Transverse colon (tissue), 4 donors: ENCODE data around the gene CCM2. TPM values are rescaled to one million over a fixed set of nuclear protein-coding genes. Genes with fewer than 3 reads are reported as not detected.
A peak's percentile ranks its signal among the peaks of the same experiment; 100 is the strongest.

Experiments used
- DNase-seq: peaks from one replicate; pipeline ENCODE4 v3.0.0-alpha.2; 2019
- H3K27ac ChIP-seq, 4 donors: fragments of 200-600 bp; sonication (generic); 2 replicates each; pipeline ENCODE4 v1.5.1; 2016 to 2018; ENCODE audit warnings: inconsistent platforms in 4 of 4
- H3K27me3 ChIP-seq: fragments of 200-600 bp; sonication (generic); 2 replicates; pipeline ENCODE4 v1.5.1; 2017; ENCODE audit warnings: inconsistent platforms
- H3K36me3 ChIP-seq, 4 donors: fragments of 200-600 bp; sonication (generic); 2 replicates each; pipeline ENCODE4 v1.5.1; 2017 to 2019; ENCODE audit warnings: inconsistent platforms in 4 of 4
- H3K4me1 ChIP-seq, 4 donors: fragments of 200-600 bp; sonication (generic); 2 replicates each; pipeline ENCODE4 v1.5.1; 2017 to 2020; ENCODE audit warnings: inconsistent platforms in 4 of 4
- H3K4me3 ChIP-seq, 4 donors: fragments of 200-600 bp; sonication (generic); 1 replicate in 1 of 4; 2 replicates in 3 of 4; pipeline versions ENCODE4 v1.5.1 to v1.6.1; 2017 to 2019; ENCODE audit warnings: inconsistent platforms in 4 of 4
- H3K9me3 ChIP-seq, 2 donors: fragments of 200-600 bp; sonication (generic); 2 replicates each; pipeline ENCODE4 v1.5.1; 2017 to 2019; ENCODE audit warnings: inconsistent platforms in 2 of 2
- EP300 ChIP-seq: sonication (generic); formaldehyde crosslinking; IDR thresholded peaks from one replicate; pipeline ENCODE4 v1.6.1; 2017; ENCODE audit warnings: antibody characterized with exemption, low read depth
- POLR2A ChIP-seq: fragments of 450-650 bp; IDR thresholded peaks from one replicate; pipeline ENCODE4 v1.6.1; 2016; ENCODE audit warnings: antibody characterized with exemption, mild to moderate bottlenecking, moderate library complexity
- POLR2AphosphoS5 ChIP-seq, 3 donors: sonication (generic); formaldehyde crosslinking; IDR thresholded peaks; one replicate each; pipeline ENCODE4 v1.6.1; 2016; ENCODE audit warnings: antibody characterized with exemption in 3 of 3
- WGBS, 2 donors: methylation state at CpG; one replicate each; pipeline ENCODE4 v1.1.5; 2018; ENCODE audit warnings: low coverage in 1 of 2; 5-methylcytosine and 5-hydroxymethylcytosine counted together
- in situ Hi-C, 4 donors: fragments of 200-750 bp; cut with MboI; loops; one replicate each; pipeline versions ENCODE4 v1.15.0 to v1.15.1; 2017; ENCODE audit warnings: low sequenced_read_pairs in 3 of 4, low pct_ligation_motif_present in 1 of 4, low pct_unique_long_range_greater_than_20kb in 1 of 4
- intact Hi-C: fragments of 100-400 bp; cut with DNase I; formaldehyde crosslinking; loops from one replicate; pipeline ENCODE4 v1.15.1; 2023; ENCODE audit warnings: low total_unique reads
- total RNA-seq, 4 donors: library from RNA; depleted of rRNA; stranded (reverse); fragments of >200 nt; gene quantifications; one replicate each; pipeline ENCODE4 v1.1.0, GENCODE V29; 2016
- TF ChIP-seq, protein P1 (sequence below), 5 experiments: fragments of 200-600 bp in 3 of 5; fragments of 450-650 bp in 2 of 5; sonication (generic) in 3 of 5; IDR thresholded peaks; 1 replicate in 2 of 5; 2 replicates in 3 of 5; pipeline ENCODE4 v1.5.1; 2016 to 2017; ENCODE audit warnings: antibody characterized with exemption in 5 of 5, inconsistent platforms in 3 of 5, mild to moderate bottlenecking in 2 of 5, moderate library complexity in 1 of 5

The CCM2 gene
- total RNA-seq, 4 donors from 2014 or later: 40.4 to 76.4 (median 47.8) TPM

DNA sequence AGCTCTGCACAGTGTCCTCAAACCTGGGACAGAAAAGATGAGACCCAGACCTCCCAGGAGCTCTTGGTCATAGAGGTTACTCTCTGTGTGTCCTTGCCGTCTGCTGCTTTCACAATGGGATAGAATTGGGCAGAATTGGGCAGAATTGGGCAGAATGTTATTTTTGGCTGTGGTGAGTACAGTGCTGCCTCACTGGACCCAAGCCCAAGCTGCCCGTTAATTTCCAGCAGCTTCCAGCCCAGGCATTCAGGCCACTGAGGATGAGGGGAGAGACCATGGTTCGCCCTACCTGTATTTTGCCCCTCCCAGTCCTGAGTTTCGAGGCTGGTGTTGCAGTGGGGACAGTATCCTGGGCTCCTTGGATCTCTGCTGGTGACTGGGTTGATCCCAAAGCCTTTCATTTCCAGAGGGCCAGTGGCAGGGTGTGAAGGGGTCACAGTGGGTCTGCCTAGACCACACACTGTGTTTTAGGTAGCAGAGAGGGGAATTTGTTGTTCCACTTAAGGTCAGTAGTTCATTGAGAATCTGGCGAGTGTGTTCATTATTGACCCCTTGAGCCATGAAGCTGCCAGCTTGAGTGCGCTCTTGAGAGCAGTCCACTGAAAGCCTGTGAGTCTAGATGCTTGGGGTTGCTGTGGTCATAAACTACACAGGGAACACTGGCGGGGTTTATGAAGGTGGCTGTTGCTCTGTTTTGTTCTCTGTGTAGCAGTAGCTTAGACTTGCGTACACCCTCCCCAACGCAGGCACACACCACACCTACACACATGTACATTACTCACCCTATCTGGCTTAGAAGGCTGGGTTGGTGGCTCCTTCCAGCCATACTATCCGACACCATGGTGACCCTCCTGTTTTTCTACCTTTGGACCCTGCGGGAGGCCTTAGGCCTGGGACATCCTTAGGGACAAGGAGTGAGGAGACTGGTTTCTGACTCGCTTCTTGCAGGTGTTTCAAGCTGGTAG lies 65.3 kb downstream of the CCM2 start:
- no peak for TF ChIP-seq POLR2A
- TF ChIP-seq POLR2AphosphoS5 (IDR thresholded peaks at IDR 0.05): no peak
- TF ChIP-seq EP300: no peak
- TF ChIP-seq, protein P1, sequence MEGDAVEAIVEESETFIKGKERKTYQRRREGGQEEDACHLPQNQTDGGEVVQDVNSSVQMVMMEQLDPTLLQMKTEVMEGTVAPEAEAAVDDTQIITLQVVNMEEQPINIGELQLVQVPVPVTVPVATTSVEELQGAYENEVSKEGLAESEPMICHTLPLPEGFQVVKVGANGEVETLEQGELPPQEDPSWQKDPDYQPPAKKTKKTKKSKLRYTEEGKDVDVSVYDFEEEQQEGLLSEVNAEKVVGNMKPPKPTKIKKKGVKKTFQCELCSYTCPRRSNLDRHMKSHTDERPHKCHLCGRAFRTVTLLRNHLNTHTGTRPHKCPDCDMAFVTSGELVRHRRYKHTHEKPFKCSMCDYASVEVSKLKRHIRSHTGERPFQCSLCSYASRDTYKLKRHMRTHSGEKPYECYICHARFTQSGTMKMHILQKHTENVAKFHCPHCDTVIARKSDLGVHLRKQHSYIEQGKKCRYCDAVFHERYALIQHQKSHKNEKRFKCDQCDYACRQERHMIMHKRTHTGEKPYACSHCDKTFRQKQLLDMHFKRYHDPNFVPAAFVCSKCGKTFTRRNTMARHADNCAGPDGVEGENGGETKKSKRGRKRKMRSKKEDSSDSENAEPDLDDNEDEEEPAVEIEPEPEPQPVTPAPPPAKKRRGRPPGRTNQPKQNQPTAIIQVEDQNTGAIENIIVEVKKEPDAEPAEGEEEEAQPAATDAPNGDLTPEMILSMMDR (IDR thresholded peaks at IDR 0.05): no peak
- no peak overlapping the region for H3K27ac ChIP-seq
- intact Hi-C loops: no loop called here
- H3K4me3 ChIP-seq: no peak overlapping the region
- no peaks in the 10 kb centered on the region for H3K9me3 ChIP-seq
- H3K36me3 ChIP-seq: peaks cover 0 to 26% (median 4%) of the 10 kb centered on the region in 4 donors
- peaks cover 0 to 3% (median 0%) of the 10 kb centered on the region in 4 donors for H3K4me1 ChIP-seq
- 86 to 92% methylated on average over 1 to 10 of the region's 12 CpGs for WGBS, 2 donors
- DNase-seq: no peak
- H3K27me3 ChIP-seq: no peaks in the 10 kb centered on the region
- in situ Hi-C loops: no loop called here

DNA sequence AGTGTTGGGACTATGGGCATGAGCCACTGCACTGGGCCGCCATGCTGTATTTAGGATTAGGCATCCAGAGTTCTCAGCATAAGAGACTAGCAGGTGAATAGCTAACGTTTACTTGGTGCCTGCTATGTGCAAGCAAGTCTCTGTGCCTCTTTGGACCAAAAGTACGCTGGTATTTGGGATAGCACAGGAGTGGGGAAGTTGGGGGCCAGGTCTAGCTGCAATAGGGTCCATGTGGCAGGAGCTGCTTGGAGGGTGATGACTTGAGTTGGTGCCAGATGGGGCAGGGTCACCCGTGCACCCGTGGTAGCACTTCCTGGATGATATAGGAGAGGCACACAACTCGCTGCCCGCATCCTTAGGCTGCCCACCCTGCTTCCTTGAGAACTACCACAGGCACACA lies 66.4 kb downstream of the CCM2 start:
- WGBS, 2 donors: 82 to 88% methylated on average over 4 to 7 of the region's 7 CpGs
- DNase-seq: no peak
- TF ChIP-seq EP300 (no peak), POLR2AphosphoS5 (IDR thresholded peaks at IDR 0.05) (no peak), POLR2A (no peak)
- TF ChIP-seq, protein P1 (IDR thresholded peaks at IDR 0.05): no peak
- no peaks in the 10 kb centered on the region for H3K9me3 ChIP-seq
- intact Hi-C loops (no loop called here), in situ Hi-C loops (no loop called here)
- H3K4me3 ChIP-seq: no peak overlapping the region
- H3K36me3 ChIP-seq: peaks cover 0 to 27% (median 4%) of the 10 kb centered on the region in 4 donors
- peaks cover 0 to 3% (median 0%) of the 10 kb centered on the region in 4 donors for H3K4me1 ChIP-seq
- no peaks in the 10 kb centered on the region for H3K27me3 ChIP-seq
- H3K27ac ChIP-seq: no peak overlapping the region

DNA sequence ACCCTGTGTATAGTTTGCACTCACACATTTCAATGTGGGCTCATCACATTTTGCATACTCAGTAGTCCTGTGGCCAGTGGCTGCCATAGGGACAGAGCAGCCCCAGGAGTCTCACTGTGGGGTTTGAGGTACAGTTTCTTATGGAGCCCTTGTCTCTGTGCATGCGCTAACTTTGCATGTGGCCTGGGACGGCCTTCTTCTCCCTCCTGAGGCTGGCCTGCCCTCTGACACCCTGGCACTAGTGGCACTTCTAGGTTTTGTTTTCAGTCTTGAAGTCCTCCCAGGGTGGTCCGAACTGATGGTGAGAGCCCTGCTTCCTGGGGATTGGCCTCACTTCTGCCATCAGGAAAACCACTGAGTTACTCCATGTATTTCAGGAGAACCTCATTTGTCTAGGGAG lies 67.6 kb downstream of the CCM2 start:
- H3K27ac ChIP-seq: no peak overlapping the region
- 96% methylated on average over 3 of the region's 3 CpGs; no CpG with 5 or more reads in 1 of the 2 donors for WGBS, 2 donors
- no peak for DNase-seq
- intact Hi-C loops: no loop called here
- H3K27me3 ChIP-seq: no peaks in the 10 kb centered on the region
- H3K4me1 ChIP-seq: peaks cover 0 to 3% (median 0%) of the 10 kb centered on the region in 4 donors
- H3K4me3 ChIP-seq: no peak overlapping the region
- TF ChIP-seq POLR2AphosphoS5 (IDR thresholded peaks at IDR 0.05) (no peak), EP300 (no peak), POLR2A (no peak)
- TF ChIP-seq, protein P1 (IDR thresholded peaks at IDR 0.05): no peak
- in situ Hi-C loops: no loop called here
- no peaks in the 10 kb centered on the region for H3K9me3 ChIP-seq
- peaks cover 0 to 30% (median 4%) of the 10 kb centered on the region in 4 donors for H3K36me3 ChIP-seq

DNA sequence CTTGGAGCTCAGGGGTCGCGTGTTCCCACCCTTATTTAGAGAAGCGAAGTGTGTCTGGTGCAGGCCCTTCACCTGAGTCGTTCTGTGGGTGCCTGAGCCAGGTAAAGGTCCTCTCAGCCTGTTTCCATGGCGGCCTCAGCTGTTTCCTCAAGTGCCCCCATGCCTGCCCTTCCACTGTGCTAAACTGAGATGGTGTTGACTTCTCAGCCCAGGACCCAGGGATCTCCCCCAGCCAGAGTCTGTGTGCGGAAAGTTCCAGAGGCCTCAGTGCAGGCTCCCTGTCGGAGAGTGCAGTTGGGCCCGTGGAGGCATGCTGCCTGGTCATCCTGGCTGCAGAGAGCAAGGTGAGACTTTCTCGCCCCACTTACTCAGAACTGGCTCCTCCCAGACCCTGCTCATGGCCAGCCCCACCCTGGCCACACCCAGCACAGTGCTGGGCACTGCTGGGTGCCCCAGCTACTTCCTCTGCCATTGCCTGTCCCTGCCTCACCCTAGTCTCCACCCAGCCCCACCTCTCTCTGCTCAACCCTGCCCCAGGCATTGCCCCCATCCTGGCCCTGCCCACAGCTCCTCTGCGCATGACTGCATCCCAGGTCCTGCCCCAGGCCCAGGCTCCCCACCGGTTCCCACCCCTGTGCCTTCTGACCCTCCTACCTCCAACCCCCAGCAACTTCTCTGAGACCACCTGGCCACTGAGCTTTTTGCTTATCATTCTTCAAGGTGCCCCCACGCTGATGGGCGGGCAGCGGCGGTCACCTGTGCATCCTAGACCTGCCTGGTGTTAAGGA lies 68.4 kb downstream of the CCM2 start:
- Histone ChIP-seq H3K36me3 (peaks cover 0 to 30% (median 4%) of the 10 kb centered on the region in 4 donors), H3K4me3 (no peak overlapping the region), H3K4me1 (peaks cover 0 to 3% (median 0%) of the 10 kb centered on the region in 4 donors), H3K9me3 (no peaks in the 10 kb centered on the region), H3K27me3 (no peaks in the 10 kb centered on the region), H3K27ac (no peak overlapping the region)
- WGBS, 2 donors: 91 to 96% methylated on average over 4 to 14 of the region's 15 CpGs
- intact Hi-C loops: no loop called here
- DNase-seq: peak; percentile 17
- in situ Hi-C loops: no loop called here
- TF ChIP-seq, protein P1 (IDR thresholded peaks at IDR 0.05): no peak
- TF ChIP-seq POLR2A (no peak), EP300 (no peak), POLR2AphosphoS5 (IDR thresholded peaks at IDR 0.05) (no peak)
